Mammary epithelial cell (primary cell): Measurements from ENCODE around the gene SPAG9.

Experiments used
- CTCF ChIP-seq, 2 donors: IDR thresholded peaks in 1 of 2; conservative IDR thresholded peaks in 1 of 2; 2 replicates each; pipeline ENCODE4 v1.5.1; 2011 to 2012; ENCODE audit warnings: inconsistent platforms in 2 of 2, low read length in 2 of 2, mild to moderate bottlenecking in 2 of 2, control low read depth in 1 of 2, low read depth in 1 of 2; ENCODE audit not compliant: insufficient read depth in 1 of 2; ENCODE audit errors: extremely low read depth in 1 of 2
- EZH2 ChIP-seq: IDR thresholded peaks from 2 replicates; pipeline ENCODE4 v1.6.1; 2012; ENCODE audit warnings: low read length, inconsistent platforms, borderline replicate concordance

- TF ChIP-seq CTCF (conservative IDR thresholded peaks at IDR 0.05 in 1 of 2, IDR thresholded peaks at IDR 0.05 in 1 of 2; ENCODE audit: extremely low read depth in 1 of 2, insufficient read depth in 1 of 2, low read depth in 1 of 2, low read length in 2 of 2) = no peak
- no peak for TF ChIP-seq EZH2
Measured at GRCh38 chr17:50953831-50954601, 166.7 kb downstream of the SPAG9 start.
